GM19372 (cell line): ENCODE data around the gene CDH16.
"Not testable (repeated sequence)": the region's sequence is repeated elsewhere in the genome, so short reads cannot be mapped to it uniquely, and the experiment has no call there.

Experiments
- ATAC-seq: cut with Tn5 transposase; IDR thresholded peaks from one replicate; pipeline ENCODE4 v1.9.1; 2021; ENCODE audit warnings: mild to moderate bottlenecking, low read depth, moderate library complexity; ENCODE audit not compliant: unreplicated experiment

Gene CDH16

GRCh38 chr16:66899945-66900710 lies 18.6 kb downstream of the CDH16 start:
- no peak for ATAC-seq

GRCh38 chr16:66899310-66899944 lies 19.3 kb downstream of the CDH16 start:
- no peak for ATAC-seq

DNA sequence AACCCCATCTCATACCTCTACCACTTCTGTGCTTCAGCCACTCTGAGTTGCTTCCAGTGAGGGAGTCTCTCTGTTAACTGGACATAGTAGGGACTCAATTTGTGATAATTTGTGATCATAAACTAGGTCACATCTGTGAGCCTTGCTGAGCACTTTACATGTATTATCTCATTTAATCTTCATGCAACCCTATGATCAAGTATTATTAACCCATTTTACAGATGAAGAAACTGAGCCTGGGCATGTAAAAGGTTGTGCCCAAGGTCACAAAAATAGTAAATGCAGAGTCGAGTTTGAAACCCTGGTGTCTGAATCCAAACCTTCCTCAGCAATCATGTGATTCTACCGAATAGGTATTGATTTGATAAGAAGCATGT lies 19.8 kb downstream of the CDH16 start:
- ATAC-seq, result no peak

GRCh38 chr16:66898207-66898606 lies 20.5 kb downstream of the CDH16 start:
- no peak for ATAC-seq

GRCh38 chr16:66896682-66897081 lies 22.0 kb downstream of the CDH16 start:
- not testable (repeated sequence) for ATAC-seq

- no peak for ATAC-seq
Measured at GRCh38 chr16:66895999-66896398, 22.7 kb downstream of the CDH16 start.

GRCh38 chr16:66895689-66895979 lies 23.1 kb downstream of the CDH16 start:
- no peak for ATAC-seq

DNA sequence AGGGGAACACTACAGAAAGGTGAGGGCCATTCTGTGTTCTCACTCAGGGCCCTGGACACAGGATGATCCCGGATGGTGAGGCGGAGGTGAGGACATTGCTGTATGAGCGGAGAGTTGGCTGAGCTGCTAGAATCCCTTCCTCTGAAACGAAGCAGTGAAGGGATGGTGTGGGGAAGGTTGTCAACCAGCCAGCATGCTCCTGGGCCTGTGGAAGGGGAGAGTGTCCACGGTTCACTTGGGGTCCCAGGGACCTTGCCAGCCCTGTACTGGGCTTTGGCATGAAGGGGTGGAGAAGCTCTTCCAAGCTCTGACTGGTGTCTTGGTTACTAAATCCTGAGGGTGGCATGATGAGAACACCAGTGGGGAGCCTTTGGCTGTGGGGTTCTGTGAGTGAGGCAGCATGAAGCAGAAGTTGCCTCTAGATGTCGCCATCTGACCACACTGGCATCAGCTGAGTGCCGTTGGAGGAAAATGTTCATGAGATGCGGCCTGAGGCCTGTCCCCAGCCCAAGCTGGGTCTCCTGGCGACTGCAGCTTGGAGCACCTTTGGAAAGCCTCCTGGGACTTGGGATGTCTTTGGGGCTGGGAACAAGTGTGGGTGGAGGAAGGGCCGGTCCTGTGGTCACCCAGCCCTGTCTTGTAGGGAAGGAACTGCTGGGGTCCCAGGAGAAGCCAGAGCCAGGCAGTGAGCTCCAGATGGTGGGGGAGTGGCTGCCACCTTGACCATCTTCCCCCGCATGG lies 23.6 kb downstream of the CDH16 start:
- peak; percentile 64 for ATAC-seq

DNA sequence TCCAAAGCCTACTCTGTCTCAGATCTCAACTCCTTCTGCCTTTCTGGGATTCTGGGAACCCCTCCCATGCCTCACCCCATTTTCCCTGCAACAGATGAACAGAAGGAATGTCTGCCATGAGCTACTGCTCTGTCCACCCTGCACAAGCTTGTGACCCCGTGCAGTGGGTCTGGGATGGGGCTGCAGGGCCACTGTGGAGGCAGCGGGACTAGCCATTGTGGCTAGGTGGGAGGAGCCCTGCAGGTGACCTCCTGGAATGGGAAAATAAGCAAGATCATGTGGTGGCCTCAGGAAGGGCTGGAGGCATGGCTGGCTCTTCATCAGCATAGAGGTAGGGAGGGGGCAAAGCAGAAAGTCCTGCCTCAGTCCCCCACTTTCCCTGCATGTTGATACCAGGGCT lies 24.6 kb downstream of the CDH16 start:
- ATAC-seq, result no peak

- ATAC-seq, result no peak
Measured at GRCh38 chr16:66891797-66892196, 26.9 kb downstream of the CDH16 start.

- no peak for ATAC-seq
Measured at GRCh38 chr16:66891360-66891759, 27.3 kb downstream of the CDH16 start.

DNA sequence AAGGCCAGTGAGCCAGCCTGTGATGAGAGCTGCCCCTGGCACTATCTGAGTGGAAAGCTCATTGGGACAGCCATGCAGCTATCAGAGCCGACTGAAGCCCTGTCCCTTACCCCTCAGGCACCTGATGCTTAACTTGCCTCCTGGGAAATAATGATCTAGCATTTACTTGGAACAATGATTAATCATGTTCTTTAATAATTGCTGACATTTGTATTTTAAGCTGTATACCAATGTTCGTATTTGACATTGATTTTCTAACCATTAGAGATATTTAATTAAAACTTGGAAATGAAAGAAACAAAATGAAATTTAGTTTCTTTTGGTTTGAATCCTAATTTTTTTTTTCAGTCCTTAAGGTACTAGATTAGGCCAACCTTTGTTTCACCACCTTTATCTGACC lies 27.9 kb downstream of the CDH16 start:
- ATAC-seq, result no peak

GRCh38 chr16:66889622-66890021 lies 29.1 kb downstream of the CDH16 start:
- no peak for ATAC-seq

DNA sequence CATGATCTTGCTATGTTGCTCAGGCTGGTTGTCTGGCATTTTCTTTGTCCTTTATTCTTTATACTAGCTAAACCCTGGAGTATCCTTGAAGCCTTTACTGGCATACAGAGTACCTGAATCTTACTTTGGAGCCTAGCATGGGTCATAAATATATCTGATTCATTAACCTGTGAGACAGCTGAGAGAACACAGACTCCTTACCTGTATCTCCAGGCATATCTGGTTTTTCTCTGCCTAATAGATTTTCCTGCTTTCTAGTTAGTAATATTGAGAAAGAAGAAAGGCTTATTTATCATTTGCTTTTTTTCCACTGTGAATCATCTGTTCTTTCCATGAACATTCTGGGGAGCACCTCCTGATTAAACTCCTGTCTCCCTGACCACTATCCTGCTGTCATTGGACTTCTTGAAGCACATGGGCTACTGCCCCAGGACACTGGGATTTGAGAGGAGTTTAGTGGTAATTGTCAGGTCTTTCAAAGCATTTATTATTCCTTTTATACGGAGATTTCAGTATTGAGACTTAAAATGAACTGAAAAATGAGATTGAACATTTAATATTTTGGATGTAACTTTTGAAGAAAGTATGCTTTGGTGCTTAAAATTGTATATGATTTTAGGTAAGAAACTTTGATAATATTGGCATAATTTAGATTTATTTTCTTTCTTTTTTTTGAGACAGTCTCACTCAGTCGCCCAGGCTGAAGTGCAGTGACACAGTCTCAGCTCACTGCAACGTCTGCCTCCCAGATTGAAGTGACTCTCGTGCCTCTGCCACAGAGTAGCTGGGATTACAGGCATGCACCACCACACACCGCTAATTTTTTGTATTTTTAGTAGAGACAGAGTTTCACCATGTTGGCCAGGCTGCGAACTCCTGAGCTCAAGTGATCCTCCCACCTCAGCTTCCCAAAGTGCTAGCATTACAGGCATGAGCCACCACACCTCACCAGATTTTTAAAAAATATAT lies 29.8 kb downstream of the CDH16 start:
- no peak for ATAC-seq

- no peak for ATAC-seq
Measured at GRCh38 chr16:66886914-66887313, 31.8 kb downstream of the CDH16 start.

- ATAC-seq, result no peak
Measured at GRCh38 chr16:66886321-66886720, 32.4 kb downstream of the CDH16 start.

- ATAC-seq, result no peak
Measured at GRCh38 chr16:66885491-66885890, 33.2 kb downstream of the CDH16 start.

DNA sequence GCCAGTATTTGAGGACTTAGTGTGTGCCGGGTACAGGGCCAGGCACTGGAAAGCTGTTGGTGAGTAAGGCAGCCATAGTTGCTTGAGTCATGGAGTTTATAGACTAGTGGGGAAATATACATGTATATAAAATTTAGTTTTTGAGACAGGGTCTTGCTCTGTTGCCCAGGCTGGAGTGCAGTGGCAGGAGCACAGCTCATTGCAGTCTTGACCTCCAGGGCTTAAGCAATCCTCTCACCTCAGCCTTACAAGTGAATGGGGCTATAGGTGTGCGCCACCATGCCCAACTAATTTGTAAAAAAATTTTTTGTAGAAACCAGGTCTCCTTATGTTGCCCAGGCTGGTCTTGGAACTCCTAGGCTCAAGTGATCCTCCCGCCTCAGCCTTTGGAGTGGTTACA lies 36.0 kb downstream of the CDH16 start:
- no peak for ATAC-seq

DNA sequence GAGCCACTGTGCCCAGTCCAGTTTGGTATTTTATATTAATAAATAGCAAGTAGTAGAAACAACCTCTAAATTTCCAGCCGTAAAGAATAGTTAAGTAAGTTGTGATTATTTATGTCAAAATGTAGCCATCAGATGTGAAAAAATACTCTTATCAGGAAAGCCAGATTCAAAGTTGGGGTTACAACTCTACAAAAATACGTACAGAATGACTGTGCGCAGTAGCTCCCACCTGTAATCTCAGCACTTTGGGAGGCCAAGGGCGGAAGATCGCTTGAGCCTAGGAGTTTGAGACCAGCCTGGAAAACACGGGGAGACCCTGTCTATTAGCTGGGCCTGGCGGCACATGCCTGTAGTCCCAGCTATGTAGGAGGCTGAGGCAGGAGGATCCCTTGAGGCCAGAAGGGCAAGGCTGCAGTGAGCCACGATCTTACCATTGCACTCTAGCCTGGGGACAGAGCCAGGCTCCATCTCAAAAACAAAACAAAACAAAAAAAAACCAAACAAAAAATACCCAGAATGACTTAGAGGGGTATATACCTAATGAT lies 36.6 kb downstream of the CDH16 start:
- ATAC-seq, result no peak

DNA sequence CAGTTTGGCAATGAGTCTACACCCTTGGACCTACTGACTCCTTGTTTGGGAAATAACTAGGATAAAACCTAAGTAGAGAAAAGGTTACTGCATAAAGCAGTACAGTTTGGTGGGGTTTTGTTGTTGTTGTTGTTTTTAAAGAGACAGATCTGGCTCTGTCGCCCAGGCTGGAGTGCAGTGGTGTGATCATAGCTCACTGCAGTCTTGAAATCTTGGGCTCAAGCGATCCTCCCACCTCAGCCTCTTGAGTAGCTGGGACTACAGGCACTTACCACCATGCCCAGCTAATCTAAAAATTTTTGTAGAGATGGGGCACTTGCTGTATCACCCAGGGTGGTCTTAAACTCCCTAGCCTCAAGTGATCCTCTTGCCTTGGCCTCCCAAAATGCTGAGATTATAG lies 37.1 kb downstream of the CDH16 start:
- ATAC-seq, result no peak
